Measurements from ENCODE around the gene ITPK1. TPM values are rescaled to one million over a fixed set of nuclear protein-coding genes. Genes with fewer than 3 reads are reported as not detected.

Gene ITPK1
- total RNA-seq, 2 donors from 2014 or later: 53.8 to 85.0 TPM

- ATAC-seq (ENCODE audit: insufficient number of reproducible peaks, low FRiP score, low read depth) (no peak), DNase-seq (ENCODE audit: low spot score) (no peak)
- Histone ChIP-seq H3K9me3 (no peaks in the 10 kb centered on the region), H3K4me3 (no peak overlapping the region), H3K36me3 (peaks cover 21% of the 10 kb centered on the region), H3K4me1 (ENCODE audit: control insufficient read depth in 1 of 2, low read depth in 2 of 2) (peaks cover 7 to 20% of the 10 kb centered on the region in 2 donors), H3K27me3 (replicated peaks; ENCODE audit: insufficient read depth) (no peaks in the 10 kb centered on the region), H3K27ac (no peak overlapping the region)
- no peak for TF ChIP-seq CTCF (IDR thresholded peaks at IDR 0.05)
Observed at GRCh38 chr14:92959761-92960680, 155.7 kb downstream of the ITPK1 start.

GRCh38 chr14:92959189-92959531 is 156.6 kb downstream of the ITPK1 start:
- peaks cover 21% of the 10 kb centered on the region for H3K36me3 ChIP-seq
- H3K4me1 ChIP-seq (ENCODE audit: control insufficient read depth in 1 of 2, low read depth in 2 of 2): peaks cover 7 to 11% of the 10 kb centered on the region in 2 donors
- no peak overlapping the region for H3K4me3 ChIP-seq
- H3K27me3 ChIP-seq (replicated peaks; ENCODE audit: insufficient read depth): no peaks in the 10 kb centered on the region
- no peaks in the 10 kb centered on the region for H3K9me3 ChIP-seq
- ATAC-seq (ENCODE audit: insufficient number of reproducible peaks, low FRiP score, low read depth) (no peak), DNase-seq (ENCODE audit: low spot score) (no peak)
- H3K27ac ChIP-seq: no peak overlapping the region
- no peak for TF ChIP-seq CTCF (IDR thresholded peaks at IDR 0.05)

GRCh38 chr14:92958373-92959188 is 157.1 kb downstream of the ITPK1 start:
- no peak for TF ChIP-seq CTCF (IDR thresholded peaks at IDR 0.05)
- no peak overlapping the region for H3K27ac ChIP-seq
- peaks cover 2 to 7% of the 10 kb centered on the region in 2 donors for H3K4me1 ChIP-seq (ENCODE audit: control insufficient read depth in 1 of 2, low read depth in 2 of 2)
- no peaks in the 10 kb centered on the region for H3K27me3 ChIP-seq (replicated peaks; ENCODE audit: insufficient read depth)
- H3K36me3 ChIP-seq: peaks cover 21% of the 10 kb centered on the region
- no peak for ATAC-seq (ENCODE audit: insufficient number of reproducible peaks, low FRiP score, low read depth)
- H3K4me3 ChIP-seq: no peak overlapping the region
- DNase-seq (ENCODE audit: low spot score): no peak
- H3K9me3 ChIP-seq: no peaks in the 10 kb centered on the region

- no peak for TF ChIP-seq CTCF (IDR thresholded peaks at IDR 0.05)
- ATAC-seq (ENCODE audit: insufficient number of reproducible peaks, low FRiP score, low read depth) (no peak), DNase-seq (ENCODE audit: low spot score) (no peak)
- Histone ChIP-seq H3K27me3 (replicated peaks; ENCODE audit: insufficient read depth) (no peaks in the 10 kb centered on the region), H3K36me3 (peaks cover 20% of the 10 kb centered on the region), H3K4me1 (ENCODE audit: control insufficient read depth in 1 of 2, low read depth in 2 of 2) (peaks cover 12 to 18% of the 10 kb centered on the region in 2 donors), H3K27ac (no peak overlapping the region), H3K9me3 (no peaks in the 10 kb centered on the region), H3K4me3 (no peak overlapping the region)
Observed at GRCh38 chr14:92956961-92957360, 158.8 kb downstream of the ITPK1 start.

- H3K4me3 ChIP-seq: no peak overlapping the region
- no peak overlapping the region for H3K27ac ChIP-seq
- H3K9me3 ChIP-seq: no peaks in the 10 kb centered on the region
- ATAC-seq (ENCODE audit: insufficient number of reproducible peaks, low FRiP score, low read depth): no peak
- H3K4me1 ChIP-seq (ENCODE audit: control insufficient read depth in 1 of 2, low read depth in 2 of 2): peaks cover 12 to 29% of the 10 kb centered on the region in 2 donors
- no peaks in the 10 kb centered on the region for H3K27me3 ChIP-seq (replicated peaks; ENCODE audit: insufficient read depth)
- DNase-seq (ENCODE audit: low spot score): no peak
- peaks cover 14% of the 10 kb centered on the region for H3K36me3 ChIP-seq
- no peak for TF ChIP-seq CTCF (IDR thresholded peaks at IDR 0.05)
Observed at GRCh38 chr14:92955381-92955780, 160.3 kb downstream of the ITPK1 start.
